Smooth muscle cell (in vitro differentiated cells): ENCODE measurements around the gene WNT7A. TPM values are rescaled to one million over a fixed set of nuclear protein-coding genes. Genes with fewer than 3 reads are reported as not detected.

Experiments
- DNase-seq: peaks from one replicate; lab custom pipeline; 2025; ENCODE audit not compliant: unreplicated experiment; lab: John Stamatoyannopoulos, UW
- H2AFZ ChIP-seq: fragments of 200-600 bp; sonication (generic); 2 replicates; pipeline ENCODE4 v1.6.0; 2016; ENCODE audit warnings: antibody characterized with exemption, low read depth, mild to moderate bottlenecking
- H3F3A ChIP-seq: fragments of 200-600 bp; sonication (generic); 2 replicates; pipeline ENCODE4 v1.6.0; 2017; ENCODE audit warnings: antibody characterized with exemption, low read depth
- H3K27ac ChIP-seq: fragments of 200-600 bp; sonication (generic); 2 replicates; pipeline ENCODE4 v1.5.1; 2016; ENCODE audit warnings: low read depth, mild to moderate bottlenecking
- H3K27me3 ChIP-seq: fragments of 200-600 bp; sonication (generic); 2 replicates; pipeline ENCODE4 v1.6.1; 2016; ENCODE audit warnings: low read depth, mild to moderate bottlenecking
- H3K36me3 ChIP-seq: fragments of 200-600 bp; sonication (generic); 2 replicates; pipeline ENCODE4 v1.5.1; 2016; ENCODE audit warnings: low read depth
- H3K4me1 ChIP-seq: fragments of 200-600 bp; sonication (generic); 2 replicates; pipeline ENCODE4 v1.5.1; 2016; ENCODE audit warnings: low read depth
- H3K4me2 ChIP-seq: fragments of 200-600 bp; sonication (generic); 2 replicates; pipeline ENCODE4 v1.6.0; 2016; ENCODE audit warnings: mild to moderate bottlenecking
- H3K4me3 ChIP-seq: fragments of 200-600 bp; sonication (generic); 2 replicates; pipeline ENCODE4 v1.5.1; 2016; ENCODE audit warnings: mild to moderate bottlenecking
- H3K79me2 ChIP-seq: fragments of 200-600 bp; sonication (generic); 2 replicates; pipeline ENCODE4 v1.6.0; 2016; ENCODE audit warnings: low read depth, mild to moderate bottlenecking
- H3K9ac ChIP-seq: fragments of 200-600 bp; sonication (generic); 2 replicates; pipeline ENCODE4 v1.6.0; 2016; ENCODE audit warnings: low read depth
- H3K9me3 ChIP-seq: fragments of 200-600 bp; sonication (generic); replicated peaks from 2 replicates; pipeline ENCODE4 v1.5.1; 2016; ENCODE audit warnings: low read depth
- H4K20me1 ChIP-seq: fragments of 200-600 bp; sonication (generic); 2 replicates; pipeline ENCODE4 v1.6.0; 2016; ENCODE audit warnings: low read depth
- WGBS: methylation state at CpG from one replicate; pipeline ENCODE4 v1.1.7; 2016; ENCODE audit warnings: low lambda C conversion rate; 5-methylcytosine and 5-hydroxymethylcytosine counted together
- polyA plus RNA-seq: library from polyadenylated mRNA; unstranded; fragments of >200 nt; fragmentation: Nextera tagmentation; extraction: Ambion mirVana; gene quantifications from 2 replicates; pipeline ENCODE4 v1.2.1, GENCODE V29; 2016
- total RNA-seq: library from RNA; depleted of rRNA; stranded (reverse); fragments of >200 nt; gene quantifications from 2 replicates; pipeline ENCODE4 v1.2.3, GENCODE V29; 2014
- TF ChIP-seq, protein P1 (sequence below): fragments of 200-600 bp; sonication (generic); IDR thresholded peaks from 2 replicates; pipeline ENCODE4 v1.5.1; 2017; ENCODE audit warnings: borderline replicate concordance, mild to moderate bottlenecking, antibody characterized with exemption; ENCODE audit not compliant: insufficient read depth, poor library complexity, severe bottlenecking

The WNT7A gene
- total and polyA plus RNA-seq, 2 experiments from 2014 or later, result 0.18 to 0.24 TPM

- no peaks in the 10 kb centered on the region for H3K36me3 ChIP-seq
- 90% methylated on average over 10 of the region's 10 CpGs for WGBS
- H2AFZ ChIP-seq, result no peak overlapping the region
- H3K4me3 ChIP-seq, result no peak overlapping the region
- H3F3A ChIP-seq, result no peaks in the 10 kb centered on the region
- no peaks in the 10 kb centered on the region for H3K79me2 ChIP-seq
- H3K9me3 ChIP-seq, result no peaks in the 10 kb centered on the region
- no peak for DNase-seq
- no peak overlapping the region for H3K27ac ChIP-seq
- TF ChIP-seq, protein P1, sequence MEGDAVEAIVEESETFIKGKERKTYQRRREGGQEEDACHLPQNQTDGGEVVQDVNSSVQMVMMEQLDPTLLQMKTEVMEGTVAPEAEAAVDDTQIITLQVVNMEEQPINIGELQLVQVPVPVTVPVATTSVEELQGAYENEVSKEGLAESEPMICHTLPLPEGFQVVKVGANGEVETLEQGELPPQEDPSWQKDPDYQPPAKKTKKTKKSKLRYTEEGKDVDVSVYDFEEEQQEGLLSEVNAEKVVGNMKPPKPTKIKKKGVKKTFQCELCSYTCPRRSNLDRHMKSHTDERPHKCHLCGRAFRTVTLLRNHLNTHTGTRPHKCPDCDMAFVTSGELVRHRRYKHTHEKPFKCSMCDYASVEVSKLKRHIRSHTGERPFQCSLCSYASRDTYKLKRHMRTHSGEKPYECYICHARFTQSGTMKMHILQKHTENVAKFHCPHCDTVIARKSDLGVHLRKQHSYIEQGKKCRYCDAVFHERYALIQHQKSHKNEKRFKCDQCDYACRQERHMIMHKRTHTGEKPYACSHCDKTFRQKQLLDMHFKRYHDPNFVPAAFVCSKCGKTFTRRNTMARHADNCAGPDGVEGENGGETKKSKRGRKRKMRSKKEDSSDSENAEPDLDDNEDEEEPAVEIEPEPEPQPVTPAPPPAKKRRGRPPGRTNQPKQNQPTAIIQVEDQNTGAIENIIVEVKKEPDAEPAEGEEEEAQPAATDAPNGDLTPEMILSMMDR, result no peak
- no peaks in the 10 kb centered on the region for H4K20me1 ChIP-seq
- H3K27me3 ChIP-seq, result no peaks in the 10 kb centered on the region
- H3K9ac ChIP-seq, result no peak overlapping the region
- H3K4me1 ChIP-seq, result no peaks in the 10 kb centered on the region
- H3K4me2 ChIP-seq, result no peak overlapping the region
Measured at GRCh38 chr3:13844911-13845310, 35.0 kb downstream of the WNT7A start.

DNA sequence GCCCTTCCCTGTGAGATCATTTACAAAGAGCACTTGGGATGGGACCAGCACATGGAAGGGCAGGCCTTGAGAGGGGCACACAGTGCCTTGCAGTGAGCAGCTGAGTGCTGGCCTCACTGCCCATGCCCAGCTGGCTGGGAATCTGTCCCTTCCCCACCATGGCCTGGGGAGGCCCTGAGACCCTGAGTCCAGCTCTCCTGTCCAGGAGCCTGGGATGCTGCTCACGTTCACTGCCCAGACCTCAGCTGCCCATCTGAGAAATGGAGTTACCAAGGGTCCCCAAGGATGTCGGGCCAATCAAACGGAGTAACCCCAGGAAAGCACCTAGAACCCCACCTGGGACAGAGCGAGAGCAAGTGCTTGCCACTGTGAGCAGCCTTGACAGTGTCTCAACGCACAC is 35.6 kb downstream of the WNT7A start:
- Histone ChIP-seq H3K27me3 (no peaks in the 10 kb centered on the region), H3K9me3 (no peaks in the 10 kb centered on the region), H4K20me1 (no peaks in the 10 kb centered on the region), H3K4me1 (no peaks in the 10 kb centered on the region), H3K36me3 (no peaks in the 10 kb centered on the region), H3F3A (no peaks in the 10 kb centered on the region), H3K9ac (no peak overlapping the region), H3K79me2 (no peaks in the 10 kb centered on the region), H3K4me3 (no peak overlapping the region), H2AFZ (no peak overlapping the region), H3K27ac (no peak overlapping the region), H3K4me2 (no peak overlapping the region)
- 90% methylated on average over 5 of the region's 5 CpGs for WGBS
- no peak for DNase-seq
- TF ChIP-seq, protein P1, result no peak

DNA sequence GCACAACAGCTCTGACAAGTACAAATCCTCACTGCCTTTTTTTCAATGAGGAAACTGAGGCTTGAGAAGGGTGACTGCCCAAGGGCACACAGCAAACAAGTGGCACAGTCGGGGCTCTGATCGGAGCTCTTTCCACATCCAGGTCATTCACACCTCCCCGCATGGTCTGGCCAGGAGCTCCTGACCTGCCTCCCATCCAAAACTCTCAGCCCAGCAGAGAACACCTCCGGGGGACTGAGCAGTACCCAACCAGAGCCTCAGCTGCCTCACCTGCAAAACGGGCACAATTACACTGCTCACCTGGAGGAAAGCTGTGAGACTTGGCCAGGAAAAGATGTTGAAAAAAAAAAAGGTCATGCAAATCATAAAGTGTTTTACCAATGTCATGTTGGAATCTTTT is 36.5 kb downstream of the WNT7A start:
- no peaks in the 10 kb centered on the region for H4K20me1 ChIP-seq
- no peak overlapping the region for H3K27ac ChIP-seq
- H3K9ac ChIP-seq, result no peak overlapping the region
- H3K27me3 ChIP-seq, result no peaks in the 10 kb centered on the region
- no peaks in the 10 kb centered on the region for H3K4me1 ChIP-seq
- no peaks in the 10 kb centered on the region for H3K79me2 ChIP-seq
- no peak for DNase-seq
- no peaks in the 10 kb centered on the region for H3K9me3 ChIP-seq
- H2AFZ ChIP-seq, result no peak overlapping the region
- no peaks in the 10 kb centered on the region for H3K36me3 ChIP-seq
- no peak overlapping the region for H3K4me2 ChIP-seq
- WGBS, result 91% methylated on average over 5 of the region's 5 CpGs
- H3K4me3 ChIP-seq, result no peak overlapping the region
- no peaks in the 10 kb centered on the region for H3F3A ChIP-seq
- TF ChIP-seq, protein P1, result no peak

GRCh38 chr3:13842226-13842625 is 37.6 kb downstream of the WNT7A start:
- Histone ChIP-seq H2AFZ (no peak overlapping the region), H3K79me2 (no peaks in the 10 kb centered on the region), H3F3A (no peaks in the 10 kb centered on the region), H3K27me3 (peaks cover 2% of the 10 kb centered on the region), H3K27ac (no peak overlapping the region), H3K36me3 (no peaks in the 10 kb centered on the region), H3K9me3 (no peaks in the 10 kb centered on the region), H3K4me2 (no peak overlapping the region), H3K4me3 (no peak overlapping the region), H3K9ac (no peak overlapping the region), H3K4me1 (no peaks in the 10 kb centered on the region), H4K20me1 (no peaks in the 10 kb centered on the region)
- no peak for DNase-seq
- WGBS, result 87% methylated on average over 4 of the region's 4 CpGs
- TF ChIP-seq, protein P1, result no peak
